ENCODE data around the gene PCNX4.

The PCNX4 gene

DNA sequence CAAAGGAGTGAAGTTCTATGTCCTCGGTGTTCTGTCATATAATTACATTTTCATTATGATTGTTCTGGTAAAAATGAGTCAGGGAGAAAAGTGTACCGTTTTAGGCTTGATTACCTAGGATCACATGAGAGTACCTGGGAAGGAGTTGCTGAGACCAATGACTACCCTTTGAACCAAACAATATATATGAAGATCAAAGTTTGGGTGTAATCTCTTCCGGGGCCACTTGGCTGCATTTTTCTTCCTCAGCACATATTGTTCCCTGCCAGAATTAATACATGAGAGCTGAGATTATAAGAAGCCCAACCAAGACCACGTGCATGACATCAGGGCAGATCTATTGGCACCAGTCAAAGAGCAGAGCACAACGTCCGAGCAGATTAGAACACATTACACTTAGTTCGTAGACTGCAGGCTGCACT lies 114.5 kb downstream of the PCNX4 start:
- DNase-seq (ENCODE audit: low read depth in 2 of 2): no peak

DNA sequence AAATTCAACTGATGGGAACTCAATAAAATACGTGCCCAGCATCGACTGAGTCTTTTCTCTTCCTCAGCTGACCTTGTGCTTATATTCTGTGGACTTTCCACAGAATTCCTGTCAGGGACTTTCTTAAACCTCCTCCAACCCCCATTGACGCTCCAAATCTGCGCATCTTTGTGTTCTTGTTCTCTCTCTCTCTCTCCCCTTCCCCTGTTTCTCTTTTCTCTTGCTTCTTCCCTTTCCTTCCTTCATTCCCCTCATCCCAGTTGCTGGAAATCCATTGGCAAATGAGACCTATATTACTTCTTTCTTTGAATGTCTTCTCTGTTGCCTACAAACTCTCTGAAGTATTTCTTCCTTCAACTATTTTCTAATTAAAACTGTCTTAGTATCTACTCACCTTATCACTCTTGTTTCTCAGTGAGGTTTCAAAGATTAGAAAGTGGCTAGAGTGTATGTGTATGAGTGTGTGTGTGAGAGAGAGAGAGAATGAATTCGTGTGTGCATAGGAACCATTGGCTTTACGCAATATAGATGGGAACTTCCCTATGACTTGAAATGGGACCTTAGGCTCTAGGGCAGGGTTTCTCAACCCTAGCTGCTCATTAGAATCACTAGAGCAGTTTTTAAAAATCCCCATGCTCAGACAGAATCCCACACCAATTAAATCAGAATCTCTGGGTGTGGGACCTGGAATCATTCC lies 115.3 kb downstream of the PCNX4 start:
- no peak for DNase-seq (ENCODE audit: low read depth in 2 of 2)

DNA sequence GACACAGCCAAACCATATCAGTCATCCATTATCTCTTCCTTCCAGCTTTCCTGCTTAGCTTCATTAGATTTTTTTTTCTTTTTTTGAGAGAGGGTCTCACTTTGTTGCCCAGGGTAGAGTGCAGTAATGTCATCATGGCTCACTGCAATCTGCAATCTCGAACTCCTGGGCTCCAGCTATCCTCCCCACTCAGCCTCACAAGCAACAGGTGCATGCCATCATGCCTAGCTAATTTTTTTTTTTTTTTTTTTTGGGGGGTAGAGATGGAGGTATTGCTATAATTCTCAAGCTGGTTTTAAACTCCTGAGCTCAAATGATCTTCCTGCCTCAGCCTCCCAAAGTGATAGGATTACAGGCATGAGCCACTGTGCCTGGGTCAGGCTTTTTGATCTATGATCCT lies 119.0 kb downstream of the PCNX4 start:
- no peak for DNase-seq (ENCODE audit: low read depth in 2 of 2)

DNA sequence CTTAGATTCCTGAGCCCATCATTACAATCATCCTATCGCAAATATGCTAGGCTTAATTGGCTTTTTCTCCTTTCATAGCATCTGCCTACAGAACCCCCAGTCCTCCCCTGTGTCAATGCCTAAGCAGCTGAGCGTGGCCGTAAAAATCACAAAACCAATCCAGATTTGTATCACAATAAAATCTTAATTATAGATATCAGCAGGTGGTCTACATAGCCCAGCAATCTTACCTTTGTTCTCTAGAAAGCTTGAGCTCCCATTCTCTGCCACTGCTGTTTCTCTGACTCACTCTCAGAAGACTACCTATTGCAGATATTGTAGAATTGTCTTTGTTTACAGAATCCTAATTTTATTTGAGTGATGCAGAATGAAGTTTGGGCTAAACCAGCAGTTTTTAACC lies 119.4 kb downstream of the PCNX4 start:
- no peak for DNase-seq (ENCODE audit: low read depth in 2 of 2)

DNA sequence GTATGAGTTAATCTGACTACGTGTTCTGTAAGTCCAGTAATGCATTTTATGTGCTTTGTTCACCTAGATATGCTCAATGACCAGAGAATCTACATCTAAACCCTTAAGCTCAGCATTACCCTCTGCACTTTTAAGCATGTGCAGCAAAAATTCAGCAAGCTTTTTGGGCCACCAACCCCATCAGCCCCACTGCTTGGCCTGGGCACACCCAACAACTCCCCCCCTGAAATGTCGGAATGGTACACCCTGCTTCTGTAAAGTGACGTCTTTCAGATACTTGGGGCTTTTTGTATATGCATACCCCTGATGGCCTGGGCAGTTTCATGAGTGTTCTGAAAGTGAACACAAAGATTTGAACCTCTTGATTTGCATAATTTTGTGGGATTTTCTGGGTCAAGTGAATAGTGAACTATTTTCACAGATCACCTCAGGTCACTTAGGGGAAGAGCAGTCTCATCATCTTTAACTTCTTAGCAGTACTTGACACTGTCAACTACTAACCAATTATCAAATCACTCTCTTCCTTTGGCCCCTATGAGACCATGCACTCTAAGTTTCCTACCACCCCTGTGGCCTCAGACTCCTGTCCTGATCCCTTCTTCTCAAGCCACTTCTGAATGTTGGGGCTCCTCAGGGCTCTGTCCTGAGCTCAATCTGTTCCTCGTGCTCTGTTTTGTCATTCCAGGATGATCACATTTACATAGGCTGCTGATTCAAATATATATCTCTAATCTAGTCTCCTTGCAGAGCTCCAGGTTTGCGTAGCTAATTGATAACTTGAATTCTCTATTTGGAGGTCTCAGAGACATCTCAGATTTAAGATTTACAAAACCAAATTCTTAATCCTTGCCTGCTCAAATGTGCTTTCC lies 121.0 kb downstream of the PCNX4 start:
- DNase-seq (ENCODE audit: low read depth in 2 of 2): no peak

DNA sequence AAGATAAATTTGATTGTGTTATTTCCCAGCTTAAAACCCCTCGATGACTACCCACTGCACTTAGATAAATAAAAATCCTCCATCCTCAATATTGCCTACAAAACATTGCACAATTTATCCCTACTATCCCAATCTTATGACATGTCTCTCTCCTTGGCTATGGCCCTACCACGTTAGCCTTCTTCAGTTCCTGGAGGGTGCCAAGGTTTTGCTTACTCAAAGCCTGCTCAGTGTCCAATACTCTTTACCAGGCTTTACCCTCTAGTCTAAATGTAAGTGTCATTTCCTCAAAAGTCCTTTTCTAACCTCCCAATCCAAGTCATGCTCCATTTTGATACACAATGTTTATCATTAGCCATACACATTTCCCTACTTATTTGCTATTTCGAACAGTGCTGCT lies 122.3 kb downstream of the PCNX4 start:
- DNase-seq (ENCODE audit: low read depth in 2 of 2): no peak

DNA sequence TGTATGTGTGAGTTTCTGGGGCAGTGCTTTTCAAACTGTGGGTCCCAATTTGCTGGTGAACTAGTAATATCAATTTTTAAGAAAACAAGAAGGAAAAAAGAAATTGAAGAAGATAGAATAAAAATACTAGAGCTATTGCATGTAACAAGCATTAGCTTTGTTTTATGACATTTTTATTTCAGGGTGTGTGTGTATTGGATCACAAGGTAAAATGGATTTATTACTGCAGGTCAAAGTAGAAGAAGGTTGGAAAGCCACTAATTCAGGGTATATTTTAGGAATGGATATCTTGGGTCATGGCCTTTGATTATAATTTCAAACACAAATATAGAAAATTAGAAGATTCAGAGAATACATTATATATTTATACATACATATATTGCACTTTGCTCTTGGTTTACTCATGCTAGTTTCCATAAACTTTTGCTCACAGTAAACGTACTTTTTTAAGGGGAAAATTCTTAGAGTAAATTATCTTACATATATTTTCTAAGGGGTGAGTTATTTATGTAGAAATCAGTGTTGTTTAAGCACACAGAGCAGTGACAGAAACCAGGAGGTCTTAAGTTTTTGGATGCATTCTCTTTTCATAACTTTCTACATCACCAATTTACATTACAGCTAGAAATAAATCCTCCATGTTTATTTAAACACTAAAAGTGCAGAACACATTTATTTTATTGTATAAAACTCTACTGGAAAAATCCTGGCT lies 122.8 kb downstream of the PCNX4 start:
- no peak for DNase-seq (ENCODE audit: low read depth in 2 of 2)

DNA sequence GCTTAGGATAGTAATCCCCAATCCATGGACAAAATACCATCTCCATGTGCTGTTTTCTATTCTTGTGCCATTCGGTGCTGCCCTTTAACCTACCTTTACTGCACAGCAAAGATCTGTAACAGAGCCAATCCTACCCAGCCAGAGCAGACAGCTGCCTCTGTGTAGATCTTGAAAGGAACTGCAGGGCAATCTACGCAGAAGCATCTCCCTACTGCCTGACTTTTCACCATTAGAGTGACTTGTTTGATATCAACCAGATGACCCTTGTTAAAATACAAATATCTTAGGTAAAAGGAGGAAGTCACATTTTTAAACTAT lies 123.4 kb downstream of the PCNX4 start:
- DNase-seq (ENCODE audit: low read depth in 2 of 2): no peak

DNA sequence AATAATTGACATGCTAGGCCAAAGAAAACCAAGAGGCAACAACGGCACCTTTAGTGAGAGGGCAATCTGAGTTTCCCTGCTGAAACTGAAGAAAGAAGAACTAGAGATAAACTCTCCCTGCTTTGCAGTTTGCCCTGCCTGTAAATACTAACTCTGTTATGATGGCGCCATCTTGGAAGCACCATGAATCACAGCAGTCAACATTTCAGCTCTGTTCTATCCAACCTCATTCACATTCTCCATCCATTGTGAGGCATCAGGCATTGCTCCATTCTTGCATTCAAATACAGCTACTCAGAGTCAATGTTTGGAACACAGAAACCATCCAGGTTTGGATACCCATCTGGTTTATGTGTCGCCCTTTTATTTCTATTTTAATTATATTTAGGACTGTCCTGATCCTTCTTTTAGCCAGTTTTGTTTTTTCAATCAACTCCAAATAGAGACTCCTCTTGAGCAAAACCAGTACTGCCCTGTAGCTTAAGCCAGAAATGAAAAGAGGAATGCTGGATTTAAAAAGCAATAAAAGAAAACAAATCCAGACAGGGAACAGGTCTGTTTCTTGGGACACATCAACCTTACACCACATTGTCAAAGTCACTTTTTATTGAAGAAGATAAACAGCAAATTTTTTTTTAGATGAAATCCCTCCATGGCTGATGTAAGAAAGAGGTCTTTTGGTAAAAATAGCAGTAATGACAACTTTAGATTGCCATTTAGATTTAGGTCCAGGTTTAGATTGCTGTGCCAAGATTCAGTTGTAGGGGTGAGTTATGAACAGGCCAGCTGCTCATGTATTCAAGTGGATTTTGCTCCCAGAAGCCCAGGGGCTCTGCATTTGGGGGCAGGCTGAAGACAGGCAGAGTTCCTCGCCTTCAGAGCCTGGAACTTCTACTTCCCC lies 124.0 kb downstream of the PCNX4 start:
- no peak for DNase-seq (ENCODE audit: low read depth in 2 of 2)

DNA sequence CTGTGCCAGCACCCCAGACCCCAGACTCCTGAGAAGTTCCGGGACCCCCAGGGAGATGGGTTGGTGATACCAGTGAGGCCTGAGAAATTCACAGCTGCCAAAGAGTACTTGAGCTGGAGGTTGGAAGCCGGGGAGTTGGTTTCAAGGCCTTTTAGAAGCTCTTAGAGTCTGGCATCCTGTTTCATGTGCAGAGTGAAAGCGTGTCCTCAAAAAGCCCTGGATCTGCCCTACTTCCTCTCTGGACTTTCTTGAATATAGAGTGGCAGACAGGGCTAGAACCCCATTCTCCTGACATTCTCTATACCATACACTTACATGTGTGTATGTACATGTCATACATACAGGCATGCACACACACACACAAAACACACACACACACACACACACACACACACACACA lies 126.0 kb downstream of the PCNX4 start:
- DNase-seq (ENCODE audit: low read depth in 2 of 2): no peak

Measured in stimulated activated CD8-positive, alpha-beta memory T cell treated with anti-CD3 and anti-CD28 coated beads, Interleukin-15, amount 100 ng/mL, for 4 hours (primary cell).